Activated CD4-positive, alpha-beta memory T cell treated with anti-CD3 and anti-CD28 coated beads for 36 hours (primary cell): ENCODE measurements around the gene CDH7. TPM values are rescaled to one million over a fixed set of nuclear protein-coding genes. Genes with fewer than 3 reads are reported as not detected.

Experiments
- CTCF ChIA-PET: fragments of 350-600 bp; sonication (Branson Sonifier 250); formaldehyde crosslinking; loops from one replicate; lab custom pipeline; 2021; ENCODE audit warnings: antibody characterized with exemption, inconsistent platforms; lab: Charles Lee
- POLR2A ChIA-PET: fragments of 350-600 bp; sonication (Branson Sonifier 250); formaldehyde crosslinking; loops from one replicate; lab custom pipeline; 2021; ENCODE audit warnings: antibody characterized with exemption; lab: Charles Lee
- DNase-seq: peaks from one replicate; pipeline ENCODE4 v3.0.0-alpha.2; 2020
- H3K27ac Mint-ChIP-seq: one replicate; pipeline ENCODE4 v1.8.0; 2021; ENCODE audit warnings: mixed read lengths
- H3K27me3 Mint-ChIP-seq: one replicate; pipeline ENCODE4 v1.8.0; 2021; ENCODE audit warnings: mixed read lengths
- H3K36me3 Mint-ChIP-seq: one replicate; pipeline ENCODE4 v1.8.0; 2021; ENCODE audit warnings: mixed read lengths
- H3K4me1 Mint-ChIP-seq: one replicate; pipeline ENCODE4 v1.8.0; 2021; ENCODE audit warnings: low read depth, mixed read lengths
- H3K4me3 Mint-ChIP-seq: one replicate; pipeline ENCODE4 v1.8.0; 2021; ENCODE audit warnings: mild to moderate bottlenecking, mixed read lengths
- H3K9me3 Mint-ChIP-seq: one replicate; pipeline ENCODE4 v1.8.0; 2021; ENCODE audit warnings: mixed read lengths
- intact Hi-C: fragments of 100-400 bp; cut with micrococcal nuclease; formaldehyde crosslinking; loops from one replicate; pipeline ENCODE4 v1.15.1; 2023
- total RNA-seq, 2 experiments: library from RNA; stranded (reverse); gene quantifications; one replicate each; pipeline ENCODE4 v1.2.3, GENCODE V29; 2021

The CDH7 gene
- total RNA-seq, 2 experiments from 2014 or later: not detected

DNA sequence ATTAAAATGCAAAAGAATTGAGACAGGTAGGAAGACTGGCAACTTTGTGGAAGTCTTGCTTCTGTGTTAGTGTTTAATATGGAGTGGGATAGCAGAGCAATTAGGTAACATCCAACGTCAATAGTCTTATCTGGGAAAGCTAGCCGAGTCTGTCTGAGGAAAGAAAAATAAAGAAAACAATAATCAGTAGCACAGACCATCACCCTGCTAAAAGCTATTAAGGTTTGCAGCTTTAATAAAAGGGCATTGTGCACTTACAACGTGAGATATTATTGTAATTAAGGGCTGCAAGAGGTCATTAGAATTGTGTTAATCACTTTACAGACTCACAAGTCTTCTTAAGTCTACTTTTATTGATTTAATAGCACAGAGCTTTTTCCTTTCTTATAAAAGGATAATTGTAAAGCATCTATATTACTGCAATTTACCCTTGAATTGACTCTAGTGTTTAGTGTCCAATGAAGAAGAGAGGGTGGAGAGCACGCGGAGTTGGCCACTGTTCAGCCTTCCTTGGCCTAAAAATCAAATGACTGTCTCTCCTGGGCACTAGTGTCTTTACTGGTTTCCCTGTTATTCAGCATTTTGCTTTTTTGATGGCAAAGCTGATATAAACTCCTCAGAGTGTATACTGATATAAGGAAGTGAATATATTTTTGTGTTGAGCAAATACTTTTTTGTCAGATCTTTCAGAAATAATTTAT is 2.0 kb downstream of the CDH7 start:
- POLR2A ChIA-PET: no interaction called here
- CTCF ChIA-PET: no interaction called here
- Mint-ChIP-seq H3K4me3 (no peak overlapping the region), H3K27me3 (peaks cover 10% of the 10 kb centered on the region), H3K27ac (no peak overlapping the region), H3K4me1 (no peaks in the 10 kb centered on the region), H3K9me3 (peaks cover 11% of the 10 kb centered on the region), H3K36me3 (peaks cover 1% of the 10 kb centered on the region)
- no peak for DNase-seq
- intact Hi-C loops: no loop called here

DNA sequence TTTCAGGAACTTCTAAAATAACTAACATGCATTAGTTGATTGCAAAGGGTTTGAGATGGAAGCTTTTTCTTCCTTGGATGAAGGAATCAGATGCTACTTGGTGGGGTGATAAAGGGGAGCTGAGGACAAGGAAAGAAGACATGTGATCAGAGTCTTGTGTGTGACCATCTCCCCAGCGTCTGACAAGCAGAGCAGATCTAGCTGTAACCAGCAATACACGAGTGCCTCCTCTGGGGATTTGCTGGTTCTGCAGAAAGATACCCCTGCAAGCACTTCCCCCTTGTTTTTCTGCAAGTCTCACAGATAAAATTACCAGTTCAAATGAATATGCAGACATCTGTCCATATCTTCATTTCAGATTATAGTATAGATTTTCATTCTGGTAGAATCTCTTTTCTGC is 2.7 kb downstream of the CDH7 start:
- CTCF ChIA-PET: interaction anchor here (0.7 kb wide), 1 partner anchor 1383 kb away, joined by 3 read pairs; no protein-coding TSS in a partner anchor
- Mint-ChIP-seq H3K9me3 (peaks cover 12% of the 10 kb centered on the region), H3K27me3 (peaks cover 10% of the 10 kb centered on the region), H3K4me1 (no peaks in the 10 kb centered on the region), H3K4me3 (no peak overlapping the region), H3K36me3 (peaks cover 1% of the 10 kb centered on the region), H3K27ac (no peak overlapping the region)
- intact Hi-C loops: no loop called here
- no peak for DNase-seq
- POLR2A ChIA-PET: no interaction called here

DNA sequence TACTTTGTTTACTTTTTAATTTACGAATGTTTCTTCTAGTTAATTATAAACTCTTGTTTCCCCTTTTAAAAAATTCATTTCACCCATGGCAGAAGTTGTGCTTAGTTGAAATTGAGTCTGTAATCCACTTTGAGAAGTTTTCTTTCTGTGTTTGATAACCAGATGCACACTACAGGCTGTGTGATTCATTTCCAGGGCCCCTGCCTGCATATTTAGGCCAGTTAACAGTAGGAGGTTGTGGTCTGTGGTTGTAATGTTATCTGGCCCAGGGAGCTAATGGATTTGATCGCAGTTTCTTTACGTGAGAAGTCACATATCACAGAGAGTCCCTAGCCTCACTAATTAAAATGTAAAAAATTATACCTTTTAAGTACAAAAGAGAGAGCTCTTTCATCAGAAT is 3.3 kb downstream of the CDH7 start:
- ChIA-PET CTCF (interaction anchor here (0.7 kb wide), 1 partner anchor 1382 kb away, joined by 3 read pairs; no protein-coding TSS in a partner anchor), POLR2A (no interaction called here)
- Mint-ChIP-seq H3K36me3 (peaks cover 1% of the 10 kb centered on the region), H3K4me3 (no peak overlapping the region), H3K27me3 (peaks cover 10% of the 10 kb centered on the region), H3K27ac (no peak overlapping the region), H3K9me3 (peaks cover 14% of the 10 kb centered on the region), H3K4me1 (no peaks in the 10 kb centered on the region)
- DNase-seq: no peak
- intact Hi-C loops: no loop called here

DNA sequence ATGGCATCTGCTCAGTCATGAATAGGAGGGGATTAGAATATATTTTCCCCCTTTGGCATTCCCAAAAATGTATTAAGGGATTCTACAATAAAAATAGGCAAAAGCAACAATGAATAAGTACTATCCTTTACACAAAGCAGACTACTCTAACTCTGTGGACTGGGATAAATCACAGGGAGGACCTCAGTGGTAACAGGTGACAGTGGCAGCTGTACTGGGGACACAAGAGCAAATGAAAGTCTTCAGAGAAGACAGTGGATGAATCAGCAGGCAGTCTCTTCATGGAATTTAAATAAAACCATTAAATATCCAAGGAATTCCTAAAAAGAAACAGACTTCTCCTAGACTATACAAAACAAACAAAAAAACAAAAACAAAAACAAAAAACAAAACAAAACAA is 4.8 kb downstream of the CDH7 start:
- peaks cover 10% of the 10 kb centered on the region for H3K9me3 Mint-ChIP-seq
- no peak overlapping the region for H3K27ac Mint-ChIP-seq
- intact Hi-C loops: no loop called here
- CTCF ChIA-PET: no interaction called here
- POLR2A ChIA-PET: no interaction called here
- no peak for DNase-seq
- H3K4me3 Mint-ChIP-seq: no peak overlapping the region
- H3K27me3 Mint-ChIP-seq: peaks cover 4% of the 10 kb centered on the region
- H3K4me1 Mint-ChIP-seq: no peaks in the 10 kb centered on the region
- no peaks in the 10 kb centered on the region for H3K36me3 Mint-ChIP-seq

DNA sequence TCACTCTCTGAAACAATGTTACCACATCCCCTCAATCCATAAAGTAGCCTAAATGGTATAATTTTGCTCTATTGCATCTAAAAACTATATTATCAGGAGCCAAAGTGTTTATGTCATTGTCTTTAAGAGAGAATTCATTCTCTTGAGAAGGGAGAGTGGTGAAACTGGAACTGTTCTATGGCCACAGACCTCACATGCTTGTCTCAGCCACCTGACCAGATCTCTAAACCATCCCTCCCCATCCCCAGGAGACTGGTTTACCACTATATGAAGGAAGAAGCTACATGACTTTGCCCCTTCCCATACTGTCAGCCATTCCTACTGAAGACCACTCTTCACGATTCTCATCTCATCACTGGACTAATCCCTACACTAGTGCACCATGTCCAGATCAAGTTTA is 9.6 kb downstream of the CDH7 start:
- H3K4me3 Mint-ChIP-seq: no peak overlapping the region
- H3K4me1 Mint-ChIP-seq: no peaks in the 10 kb centered on the region
- H3K36me3 Mint-ChIP-seq: no peaks in the 10 kb centered on the region
- no peaks in the 10 kb centered on the region for H3K27me3 Mint-ChIP-seq
- ChIA-PET POLR2A (no interaction called here), CTCF (no interaction called here)
- peaks cover 11% of the 10 kb centered on the region for H3K9me3 Mint-ChIP-seq
- no peak overlapping the region for H3K27ac Mint-ChIP-seq
- intact Hi-C loops: no loop called here
- no peak for DNase-seq

DNA sequence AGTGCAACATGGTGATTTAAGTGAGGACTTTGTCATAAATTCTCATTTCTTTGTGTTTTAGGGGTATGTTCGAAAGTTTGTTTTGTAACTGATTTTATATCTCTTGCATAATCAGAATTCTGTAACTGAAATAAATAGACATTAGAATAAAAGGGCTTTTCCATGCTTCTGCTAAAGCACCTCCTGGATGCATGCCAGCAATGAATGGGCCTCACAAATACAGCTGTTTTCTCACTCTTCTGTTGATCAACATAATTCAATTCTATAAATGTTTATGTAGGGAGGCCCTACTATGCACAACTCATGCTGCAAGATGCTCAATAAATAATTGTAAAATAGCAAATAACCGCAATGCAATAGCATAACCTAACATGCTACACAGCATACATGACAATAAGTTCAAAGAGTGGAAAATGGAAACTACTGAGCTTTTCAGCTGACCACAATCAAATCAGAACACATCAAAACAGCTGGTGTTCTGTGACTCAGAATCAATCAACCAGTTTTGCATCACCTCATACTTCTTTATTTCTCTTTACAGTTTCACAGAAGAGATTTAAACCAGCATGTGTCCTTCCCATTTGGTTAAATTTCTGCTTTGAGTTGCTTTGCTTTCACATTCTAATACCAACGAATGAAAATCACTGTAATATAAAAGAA is 11.0 kb downstream of the CDH7 start:
- CTCF ChIA-PET: no interaction called here

DNA sequence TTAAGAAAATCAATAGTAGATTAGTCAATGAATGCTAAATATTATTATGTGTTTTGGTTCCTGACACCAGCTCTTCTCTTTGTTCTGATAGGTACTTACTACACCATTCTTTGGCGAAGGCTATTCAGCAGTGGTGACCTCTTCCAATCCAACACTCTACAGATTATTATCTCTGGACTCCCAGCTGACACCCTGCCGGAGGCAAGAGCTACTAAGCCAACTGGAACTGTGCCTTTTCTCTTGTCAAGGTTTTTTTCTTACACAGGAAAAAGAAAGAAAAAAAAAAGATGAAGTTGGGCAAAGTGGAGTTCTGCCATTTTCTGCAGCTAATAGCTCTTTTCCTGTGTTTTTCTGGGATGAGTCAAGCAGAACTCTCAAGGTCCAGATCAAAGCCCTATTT is 11.7 kb downstream of the CDH7 start:
- no peak overlapping the region for H3K4me3 Mint-ChIP-seq
- peaks cover 10% of the 10 kb centered on the region for H3K9me3 Mint-ChIP-seq
- no peaks in the 10 kb centered on the region for H3K36me3 Mint-ChIP-seq
- H3K27ac Mint-ChIP-seq: no peak overlapping the region
- ChIA-PET POLR2A (no interaction called here), CTCF (no interaction called here)
- no peaks in the 10 kb centered on the region for H3K4me1 Mint-ChIP-seq
- intact Hi-C loops: no loop called here
- no peaks in the 10 kb centered on the region for H3K27me3 Mint-ChIP-seq
- no peak for DNase-seq

More for the DNA sequence above, 11.0 kb downstream of the CDH7 start:
- H3K4me3 Mint-ChIP-seq: no peak overlapping the region
- H3K27me3 Mint-ChIP-seq: no peaks in the 10 kb centered on the region
- intact Hi-C loops: no loop called here
- H3K4me1 Mint-ChIP-seq: no peaks in the 10 kb centered on the region
- peaks cover 11% of the 10 kb centered on the region for H3K9me3 Mint-ChIP-seq
- POLR2A ChIA-PET: no interaction called here
- no peaks in the 10 kb centered on the region for H3K36me3 Mint-ChIP-seq
- DNase-seq: no peak
- no peak overlapping the region for H3K27ac Mint-ChIP-seq

DNA sequence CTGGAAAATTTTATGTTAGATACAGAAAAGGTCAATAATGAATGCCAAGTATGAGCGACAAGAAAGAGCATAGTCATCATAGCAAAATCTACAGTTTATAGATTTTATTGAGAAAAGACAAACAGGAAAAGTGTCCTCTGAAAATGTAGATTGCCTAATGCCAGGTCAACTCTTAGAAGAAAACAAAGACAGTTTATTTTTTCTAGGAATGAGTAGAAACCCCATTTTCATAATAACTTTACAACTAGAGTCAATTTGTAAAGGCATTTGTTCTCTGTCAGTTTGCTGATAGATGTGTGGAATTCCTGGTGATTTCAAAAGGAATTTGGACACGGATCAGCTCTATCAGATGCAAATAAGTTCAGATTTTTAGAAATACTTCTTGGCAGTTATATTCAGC is 16.6 kb downstream of the CDH7 start:
- no peaks in the 10 kb centered on the region for H3K36me3 Mint-ChIP-seq
- intact Hi-C loops: no loop called here
- no peak for DNase-seq
- H3K27me3 Mint-ChIP-seq: no peaks in the 10 kb centered on the region
- POLR2A ChIA-PET: no interaction called here
- no peak overlapping the region for H3K27ac Mint-ChIP-seq
- CTCF ChIA-PET: no interaction called here
- H3K9me3 Mint-ChIP-seq: peaks cover 7% of the 10 kb centered on the region
- no peak overlapping the region for H3K4me3 Mint-ChIP-seq
- H3K4me1 Mint-ChIP-seq: no peaks in the 10 kb centered on the region

DNA sequence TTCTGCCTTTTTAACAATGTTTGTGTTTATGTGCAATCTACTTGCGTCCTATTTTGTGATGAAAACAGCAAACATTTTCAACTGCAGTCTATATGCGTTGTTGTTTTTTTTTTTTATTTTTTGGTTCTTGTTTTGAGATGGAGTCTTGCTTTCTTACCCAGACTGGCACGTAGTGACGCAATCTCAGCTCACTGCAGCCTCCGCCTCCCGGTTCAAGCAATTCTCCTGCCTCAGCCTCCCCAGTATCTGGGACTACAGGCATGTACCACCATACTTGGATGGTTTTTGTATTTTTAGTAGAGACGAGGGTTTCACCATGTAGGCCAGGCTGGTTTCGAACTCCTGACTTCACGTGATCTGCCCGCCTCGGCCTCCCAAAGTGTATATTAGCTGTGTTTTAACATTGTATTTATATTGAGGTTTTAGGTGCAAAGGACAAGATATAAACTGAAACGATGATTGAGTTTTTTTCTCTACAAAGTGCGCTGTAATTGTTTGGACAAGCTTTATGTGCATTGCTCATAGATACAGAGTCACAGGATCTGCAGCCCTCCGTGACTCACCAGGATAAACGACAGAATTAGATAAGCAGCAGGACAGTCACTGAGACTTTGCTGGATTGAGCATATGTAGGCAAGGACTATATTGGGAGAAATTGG is 17.4 kb downstream of the CDH7 start:
- ChIA-PET CTCF (no interaction called here), POLR2A (no interaction called here)
- intact Hi-C loops: no loop called here
- no peak overlapping the region for H3K27ac Mint-ChIP-seq
- H3K9me3 Mint-ChIP-seq: peaks cover 3% of the 10 kb centered on the region
- H3K36me3 Mint-ChIP-seq: no peaks in the 10 kb centered on the region
- H3K4me3 Mint-ChIP-seq: no peak overlapping the region
- no peak for DNase-seq
- no peaks in the 10 kb centered on the region for H3K27me3 Mint-ChIP-seq
- H3K4me1 Mint-ChIP-seq: no peaks in the 10 kb centered on the region

DNA sequence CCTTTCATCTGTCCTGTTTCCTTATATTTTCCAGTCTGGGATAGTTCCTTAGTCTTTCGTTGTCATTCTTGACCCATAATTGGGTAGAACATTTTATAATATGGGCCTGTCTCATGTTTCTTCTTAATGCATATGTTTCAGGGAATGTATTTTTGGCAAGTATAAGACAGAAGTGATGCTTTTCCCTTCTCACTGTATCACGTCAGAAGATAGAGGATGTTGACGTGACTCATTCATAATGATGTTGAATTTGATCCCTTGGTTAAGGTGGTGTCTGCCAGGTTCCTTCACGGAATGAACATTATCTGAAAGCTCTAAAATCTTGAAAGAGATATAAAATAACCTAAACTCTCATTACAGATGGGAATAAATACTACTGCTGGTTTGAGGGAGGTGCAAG is 18.8 kb downstream of the CDH7 start:
- ChIA-PET CTCF (no interaction called here), POLR2A (no interaction called here)
- no peak overlapping the region for H3K27ac Mint-ChIP-seq

DNA sequence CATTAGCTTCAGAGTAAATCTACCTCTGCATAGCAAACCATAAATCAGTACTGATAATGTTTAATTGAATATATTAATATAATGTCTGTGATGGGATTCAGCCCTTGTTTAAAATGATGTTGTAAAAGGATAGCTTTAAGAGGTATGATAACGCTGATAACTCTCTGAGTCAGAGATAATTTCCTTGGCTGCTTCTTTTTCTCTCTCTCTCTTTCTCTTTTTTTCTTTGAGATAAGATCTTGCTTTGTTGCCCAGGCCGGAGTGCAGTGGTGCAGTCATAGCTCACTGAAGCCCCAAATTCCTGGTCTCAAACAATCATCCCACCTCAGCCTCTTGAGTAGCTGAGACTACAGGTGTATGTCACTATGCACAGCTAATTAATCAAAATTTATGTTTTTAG is 35.7 kb downstream of the CDH7 start:
- Mint-ChIP-seq H3K27ac (no peak overlapping the region), H3K9me3 (peaks cover 2% of the 10 kb centered on the region), H3K36me3 (no peaks in the 10 kb centered on the region), H3K4me3 (no peak overlapping the region), H3K4me1 (no peaks in the 10 kb centered on the region), H3K27me3 (no peaks in the 10 kb centered on the region)
- intact Hi-C loops: no loop called here
- ChIA-PET POLR2A (no interaction called here), CTCF (no interaction called here)
- DNase-seq: no peak

More for the DNA sequence above, 18.8 kb downstream of the CDH7 start:
- Mint-ChIP-seq H3K9me3 (peaks cover 3% of the 10 kb centered on the region), H3K4me3 (no peak overlapping the region), H3K4me1 (no peaks in the 10 kb centered on the region), H3K27me3 (no peaks in the 10 kb centered on the region), H3K36me3 (no peaks in the 10 kb centered on the region)
- DNase-seq: no peak
- intact Hi-C loops: no loop called here

DNA sequence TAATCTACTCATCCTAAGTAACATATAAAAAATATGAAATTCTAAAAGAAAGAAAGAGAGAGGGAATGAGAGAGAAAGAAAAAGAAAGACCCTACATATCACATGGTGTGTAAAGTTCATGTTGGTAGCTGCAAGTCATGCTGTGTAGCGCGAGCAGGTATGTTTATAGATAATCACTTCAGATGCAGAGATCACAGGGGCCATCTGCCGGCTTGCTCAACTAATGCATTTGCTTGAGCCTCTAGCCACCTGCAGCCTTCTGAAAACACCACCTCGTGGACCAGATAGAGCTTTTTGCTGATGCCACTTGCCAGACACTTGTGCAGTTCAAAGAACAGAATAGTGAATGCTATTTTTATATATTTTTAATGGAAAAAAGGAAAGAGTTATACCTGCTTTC is 37.6 kb downstream of the CDH7 start:
- DNase-seq: no peak
- Mint-ChIP-seq H3K4me1 (no peaks in the 10 kb centered on the region), H3K9me3 (peaks cover 4% of the 10 kb centered on the region), H3K27me3 (no peaks in the 10 kb centered on the region), H3K27ac (no peak overlapping the region), H3K4me3 (no peak overlapping the region), H3K36me3 (no peaks in the 10 kb centered on the region)
- POLR2A ChIA-PET: no interaction called here
- CTCF ChIA-PET: no interaction called here
- intact Hi-C loops: no loop called here
